Lower lobe of right lung (tissue), 2 donors: ENCODE data around the gene PDE4D. TPM values are rescaled to one million over a fixed set of nuclear protein-coding genes. Genes with fewer than 3 reads are reported as not detected.
A peak's percentile ranks its signal among the peaks of the same experiment; 100 is the strongest.
"Not testable (repeated sequence)": the region's sequence is repeated elsewhere in the genome, so short reads cannot be mapped to it uniquely, and the experiment has no call there.

ENCODE experiments used
- ATAC-seq, 2 donors: fragments of 200-7000 bp; cut with Tn5 transposase; one replicate each; pipeline ENCODE4 v1.9.1; 2020 to 2022; ENCODE audit warnings: mild to moderate bottlenecking in 2 of 2, moderate library complexity in 2 of 2
- DNase-seq: peaks from one replicate; pipeline ENCODE4 v3.0.0-alpha.2; 2020
- H3K27ac ChIP-seq: fragments of 200-600 bp; one replicate; pipeline ENCODE4 v1.8.0; 2022
- H3K27me3 ChIP-seq: fragments of 200-600 bp; one replicate; pipeline ENCODE4 v1.8.0; 2022; ENCODE audit warnings: low read depth
- H3K36me3 ChIP-seq: fragments of 200-600 bp; one replicate; pipeline ENCODE4 v1.8.0; 2022; ENCODE audit warnings: mild to moderate bottlenecking
- H3K4me1 ChIP-seq: fragments of 200-600 bp; one replicate; pipeline ENCODE4 v1.8.0; 2022
- H3K4me3 ChIP-seq: fragments of 200-600 bp; one replicate; pipeline ENCODE4 v1.8.0; 2022; ENCODE audit warnings: mild to moderate bottlenecking
- H3K9me3 ChIP-seq: fragments of 200-600 bp; one replicate; pipeline ENCODE4 v1.8.0; 2022
- intact Hi-C: fragments of 100-400 bp; cut with DNase I; formaldehyde crosslinking; loops from one replicate; pipeline ENCODE4 v1.11.0; 2022
- total RNA-seq: library from RNA; stranded (reverse); fragmentation: NEBNext Ultra II Directional; extraction: Animal tissue kit (Norgen Biotek cat#: 25700); gene quantifications from one replicate; pipeline ENCODE4 v1.2.1, GENCODE V29; 2021
- TF ChIP-seq, protein P1 (sequence below): fragments of 200-600 bp; IDR thresholded peaks from one replicate; pipeline ENCODE4 v1.8.0; 2022; ENCODE audit warnings: antibody characterized with exemption, mild to moderate bottlenecking
- donor health status: DM: no; HTN: yes; CAD: no; lungs with severe emphysema.

Gene PDE4D
- total RNA-seq, 1 donor from 2014 or later, result 71.3 TPM

DNA sequence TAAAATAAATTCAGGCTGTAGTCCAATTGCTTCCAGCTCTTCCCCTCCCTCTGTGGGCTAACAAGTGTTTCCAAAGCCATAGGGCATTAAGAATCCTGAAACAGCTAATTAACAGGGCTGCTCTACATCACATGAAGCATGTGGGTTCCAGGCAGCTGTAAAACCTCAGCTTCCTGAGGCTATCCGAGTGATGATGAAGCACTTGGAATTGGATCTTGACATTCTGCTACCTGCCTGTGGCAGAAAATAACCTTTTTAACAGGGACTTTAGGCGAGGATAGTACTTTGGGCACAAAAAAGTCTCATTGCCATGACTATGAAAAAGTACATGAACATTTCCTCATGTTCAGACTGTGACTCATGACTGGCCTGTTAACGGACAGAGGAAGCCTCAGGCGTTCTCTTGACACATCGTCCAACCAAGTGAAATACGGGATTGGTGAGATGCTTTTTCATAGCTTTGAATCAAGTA lies 107.2 kb downstream of the PDE4D start:
- Histone ChIP-seq H3K4me1 (no peaks in the 10 kb centered on the region), H3K27me3 (no peaks in the 10 kb centered on the region), H3K9me3 (no peaks in the 10 kb centered on the region), H3K4me3 (no peak overlapping the region), H3K36me3 (no peaks in the 10 kb centered on the region), H3K27ac (no peak overlapping the region)
- ATAC-seq (peak; percentile 29 to 54), DNase-seq (no peak)
- TF ChIP-seq, protein P1, sequence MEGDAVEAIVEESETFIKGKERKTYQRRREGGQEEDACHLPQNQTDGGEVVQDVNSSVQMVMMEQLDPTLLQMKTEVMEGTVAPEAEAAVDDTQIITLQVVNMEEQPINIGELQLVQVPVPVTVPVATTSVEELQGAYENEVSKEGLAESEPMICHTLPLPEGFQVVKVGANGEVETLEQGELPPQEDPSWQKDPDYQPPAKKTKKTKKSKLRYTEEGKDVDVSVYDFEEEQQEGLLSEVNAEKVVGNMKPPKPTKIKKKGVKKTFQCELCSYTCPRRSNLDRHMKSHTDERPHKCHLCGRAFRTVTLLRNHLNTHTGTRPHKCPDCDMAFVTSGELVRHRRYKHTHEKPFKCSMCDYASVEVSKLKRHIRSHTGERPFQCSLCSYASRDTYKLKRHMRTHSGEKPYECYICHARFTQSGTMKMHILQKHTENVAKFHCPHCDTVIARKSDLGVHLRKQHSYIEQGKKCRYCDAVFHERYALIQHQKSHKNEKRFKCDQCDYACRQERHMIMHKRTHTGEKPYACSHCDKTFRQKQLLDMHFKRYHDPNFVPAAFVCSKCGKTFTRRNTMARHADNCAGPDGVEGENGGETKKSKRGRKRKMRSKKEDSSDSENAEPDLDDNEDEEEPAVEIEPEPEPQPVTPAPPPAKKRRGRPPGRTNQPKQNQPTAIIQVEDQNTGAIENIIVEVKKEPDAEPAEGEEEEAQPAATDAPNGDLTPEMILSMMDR, result no peak
- intact Hi-C loops, result no loop called here

DNA sequence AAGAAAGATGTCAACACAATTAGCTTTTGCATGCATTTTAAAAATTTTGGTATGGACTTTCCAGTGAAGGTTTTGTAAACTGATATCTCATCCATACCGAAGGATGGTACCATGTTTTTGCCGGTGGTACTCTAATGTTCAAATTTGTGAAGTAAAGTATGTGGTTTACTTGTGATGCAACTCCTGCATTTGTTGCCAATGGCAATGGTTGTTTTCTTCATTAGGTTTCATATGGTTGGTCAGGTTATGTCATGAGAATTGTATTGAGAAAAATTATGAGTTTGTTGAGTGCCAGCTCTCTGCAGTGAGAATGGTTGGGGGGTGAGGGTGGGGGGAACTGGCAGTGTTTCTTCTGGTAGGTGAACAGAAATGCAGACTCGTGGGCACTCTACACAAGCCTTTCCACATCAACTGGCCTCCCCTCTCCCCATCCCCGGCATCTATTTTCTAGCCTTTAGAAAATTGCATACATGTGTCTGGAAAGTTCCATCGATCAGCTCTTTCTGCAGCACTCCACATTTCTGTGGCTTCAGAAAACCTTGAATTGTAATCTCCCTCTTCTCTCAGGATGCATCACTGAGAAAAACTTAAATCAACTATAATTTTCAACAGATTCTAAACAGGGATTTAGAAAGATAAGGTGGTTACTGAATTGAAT lies 107.7 kb downstream of the PDE4D start:
- no peaks in the 10 kb centered on the region for H3K9me3 ChIP-seq
- no peak for DNase-seq
- no peak overlapping the region for H3K27ac ChIP-seq
- intact Hi-C loops, result no loop called here
- no peaks in the 10 kb centered on the region for H3K27me3 ChIP-seq
- H3K4me3 ChIP-seq, result no peak overlapping the region
- no peak for ATAC-seq
- no peaks in the 10 kb centered on the region for H3K4me1 ChIP-seq
- H3K36me3 ChIP-seq, result no peaks in the 10 kb centered on the region
- TF ChIP-seq, protein P1, result no peak

DNA sequence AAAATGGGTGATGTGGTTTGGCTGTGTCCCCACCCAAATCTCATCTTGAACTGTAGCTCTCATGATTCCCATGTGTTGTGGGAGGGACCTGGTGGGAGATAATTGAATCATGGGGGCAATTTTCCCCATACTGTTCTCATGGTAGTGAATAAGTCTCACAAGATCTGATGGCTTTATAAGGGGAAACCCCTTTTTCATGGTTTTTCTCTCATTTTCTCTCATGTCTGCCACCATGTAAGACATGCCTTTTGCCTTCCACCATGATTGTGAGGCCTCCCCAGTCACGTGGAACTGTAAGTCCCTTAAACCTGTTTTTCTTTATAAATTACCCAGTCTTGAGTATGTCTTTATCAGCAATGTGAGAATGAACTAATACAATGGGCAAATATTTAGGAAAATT lies 108.8 kb downstream of the PDE4D start:
- ATAC-seq, H3K4me3 ChIP-seq, H3K4me1 ChIP-seq, H3K27ac ChIP-seq, H3K36me3 ChIP-seq, H3K27me3 ChIP-seq, intact Hi-C loops, H3K9me3 ChIP-seq, DNase-seq: not testable (repeated sequence)

DNA sequence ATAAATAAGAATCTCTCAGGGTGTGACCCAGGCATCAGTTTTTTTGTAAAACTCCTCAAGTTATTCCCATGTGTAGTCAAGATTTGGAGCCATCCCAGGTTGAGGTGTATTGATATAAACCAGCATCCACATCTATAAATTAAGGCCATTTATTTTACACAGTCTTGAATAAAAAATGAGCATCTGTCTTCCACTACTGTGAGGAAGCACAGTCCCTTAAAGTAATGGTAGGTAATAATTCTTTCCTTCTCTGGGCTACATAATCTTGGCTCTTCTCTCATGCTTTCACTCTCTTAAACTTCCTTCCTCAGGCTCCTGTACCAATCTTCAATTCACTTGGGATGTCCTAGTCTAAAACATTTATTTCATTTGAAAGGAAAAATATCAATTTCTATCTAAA lies 110.3 kb downstream of the PDE4D start:
- no peaks in the 10 kb centered on the region for H3K4me1 ChIP-seq
- intact Hi-C loops, result no loop called here
- H3K4me3 ChIP-seq, result no peak overlapping the region
- H3K9me3 ChIP-seq, result no peaks in the 10 kb centered on the region
- no peaks in the 10 kb centered on the region for H3K36me3 ChIP-seq
- no peak overlapping the region for H3K27ac ChIP-seq
- ATAC-seq (no peak), DNase-seq (no peak)
- TF ChIP-seq, protein P1, result no peak
- H3K27me3 ChIP-seq, result no peaks in the 10 kb centered on the region

DNA sequence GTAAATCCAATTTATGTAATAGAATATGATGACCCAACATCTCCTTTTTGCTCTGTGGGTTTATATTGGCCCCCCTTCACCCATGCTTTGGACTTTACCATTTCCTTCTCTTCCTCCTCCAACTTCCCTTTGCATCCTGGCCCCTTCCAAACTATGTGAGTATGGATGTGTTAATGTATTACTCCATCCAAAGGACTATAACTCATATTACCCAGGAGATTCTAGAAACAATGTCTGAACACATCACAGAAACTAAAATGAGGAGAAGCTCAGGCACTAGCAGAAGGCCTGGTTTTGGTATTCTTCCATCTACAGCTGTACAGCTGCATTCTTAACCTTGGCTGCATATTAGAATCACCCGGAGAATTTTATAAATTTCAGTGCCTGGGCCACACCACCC lies 110.7 kb downstream of the PDE4D start:
- intact Hi-C loops, result no loop called here
- ATAC-seq (no peak), DNase-seq (no peak)
- Histone ChIP-seq H3K9me3 (no peaks in the 10 kb centered on the region), H3K4me3 (no peak overlapping the region), H3K27me3 (no peaks in the 10 kb centered on the region), H3K36me3 (no peaks in the 10 kb centered on the region), H3K4me1 (no peaks in the 10 kb centered on the region), H3K27ac (no peak overlapping the region)
- TF ChIP-seq, protein P1, result no peak

DNA sequence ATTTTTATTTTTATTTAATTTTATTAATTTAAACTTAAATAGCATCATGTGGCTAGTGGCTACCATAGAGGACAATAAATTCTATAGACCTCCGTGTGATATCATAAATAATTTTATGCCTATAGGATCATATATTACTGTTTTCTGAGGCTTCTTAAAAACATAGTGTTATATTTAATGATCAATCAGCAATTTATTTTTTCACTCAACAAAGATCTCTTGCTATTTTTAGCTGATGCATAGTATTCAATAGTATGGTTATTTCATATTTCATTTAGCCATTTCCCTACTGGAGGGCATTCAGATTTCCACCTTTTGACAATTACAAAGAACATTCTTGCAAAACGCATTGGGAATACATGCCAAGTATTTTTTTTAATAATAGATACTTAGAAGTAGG lies 114.1 kb downstream of the PDE4D start:
- Histone ChIP-seq H3K9me3 (no peaks in the 10 kb centered on the region), H3K27me3 (no peaks in the 10 kb centered on the region), H3K4me1 (no peaks in the 10 kb centered on the region), H3K36me3 (no peaks in the 10 kb centered on the region), H3K4me3 (no peak overlapping the region), H3K27ac (no peak overlapping the region)
- intact Hi-C loops, result no loop called here
- ATAC-seq (no peak), DNase-seq (no peak)
- TF ChIP-seq, protein P1, result no peak
